Hepatocyte (in vitro differentiated cells): ENCODE results near the gene TMPO. TPM values are rescaled to one million over a fixed set of nuclear protein-coding genes. Genes with fewer than 3 reads are reported as not detected.
A peak's percentile ranks its signal among the peaks of the same experiment; 100 is the strongest.
"Not testable (repeated sequence)": the region's sequence is repeated elsewhere in the genome, so short reads cannot be mapped to it uniquely, and the experiment has no call there.

ENCODE experiments used
- DNase-seq: peaks from one replicate; pipeline ENCODE4 v3.0.0-alpha.2; 2016; ENCODE audit warnings: low spot score
- H2AFZ ChIP-seq: fragments of 200-600 bp; sonication (generic); 2 replicates; pipeline ENCODE4 v1.6.0; 2016; ENCODE audit warnings: antibody characterized with exemption, mild to moderate bottlenecking
- H3K27ac ChIP-seq: fragments of 200-600 bp; sonication (generic); 2 replicates; pipeline ENCODE4 v1.5.1; 2016; ENCODE audit warnings: mild to moderate bottlenecking
- H3K27me3 ChIP-seq: fragments of 200-600 bp; sonication (generic); 2 replicates; pipeline ENCODE4 v1.6.1; 2016
- H3K36me3 ChIP-seq: fragments of 200-600 bp; sonication (generic); replicated peaks from 2 replicates; pipeline ENCODE4 v1.5.1; 2016; ENCODE audit warnings: low read depth; ENCODE audit not compliant: insufficient read depth
- H3K4me1 ChIP-seq: fragments of 200-600 bp; sonication (generic); 2 replicates; pipeline ENCODE4 v1.5.1; 2016; ENCODE audit warnings: mild to moderate bottlenecking, moderate library complexity; ENCODE audit not compliant: insufficient read depth
- H3K4me2 ChIP-seq: fragments of 200-600 bp; sonication (generic); 2 replicates; pipeline ENCODE4 v1.6.0; 2016
- H3K4me3 ChIP-seq: fragments of 200-600 bp; sonication (generic); 2 replicates; pipeline ENCODE4 v1.5.1; 2016; ENCODE audit warnings: mild to moderate bottlenecking
- H3K79me2 ChIP-seq: fragments of 200-600 bp; sonication (generic); 2 replicates; pipeline ENCODE4 v1.6.0; 2017; ENCODE audit warnings: mild to moderate bottlenecking
- H3K9me2 ChIP-seq: fragments of 200-600 bp; sonication (generic); replicated peaks from 2 replicates; pipeline ENCODE4 v1.6.0; 2017; ENCODE audit warnings: mild to moderate bottlenecking; ENCODE audit not compliant: insufficient read depth
- H3K9me3 ChIP-seq: fragments of 200-600 bp; sonication (generic); 2 replicates; pipeline ENCODE4 v1.5.1; 2016; ENCODE audit warnings: low read depth, mild to moderate bottlenecking
- H4K20me1 ChIP-seq: fragments of 200-600 bp; sonication (generic); 2 replicates; pipeline ENCODE4 v1.6.0; 2016; ENCODE audit warnings: mild to moderate bottlenecking; ENCODE audit not compliant: insufficient read depth, poor library complexity, severe bottlenecking
- EZH2 ChIP-seq: fragments of 200-600 bp; sonication (generic); IDR thresholded peaks from 2 replicates; pipeline ENCODE4 v1.6.1; 2016; ENCODE audit warnings: antibody characterized with exemption, mild to moderate bottlenecking, borderline replicate concordance
- EZH2phosphoT487 ChIP-seq: fragments of 200-600 bp; sonication (generic); IDR thresholded peaks from one replicate; pipeline ENCODE4 v1.6.1; 2018; ENCODE audit warnings: antibody characterized with exemption, mild to moderate bottlenecking, low read depth, moderate library complexity; ENCODE audit not compliant: unreplicated experiment, severe bottlenecking
- WGBS: methylation state at CpG from one replicate; pipeline ENCODE4 v1.1.6; 2016; ENCODE audit warnings: low lambda C conversion rate; ENCODE audit errors: missing lambda C conversion rate; 5-methylcytosine and 5-hydroxymethylcytosine counted together
- polyA plus RNA-seq: library from polyadenylated mRNA; unstranded; fragments of >200 nt; fragmentation: Nextera tagmentation; extraction: Ambion mirVana; gene quantifications from 2 replicates; pipeline ENCODE4 v1.2.1, GENCODE V29; 2016
- total RNA-seq: library from RNA; depleted of rRNA; stranded (reverse); fragments of >200 nt; gene quantifications from 2 replicates; pipeline ENCODE4 v1.2.3, GENCODE V29; 2014
- TF ChIP-seq, protein P1 (sequence below): fragments of 200-600 bp; sonication (generic); IDR thresholded peaks from 2 replicates; pipeline ENCODE4 v1.5.1; 2016; ENCODE audit warnings: antibody characterized with exemption, mild to moderate bottlenecking; ENCODE audit not compliant: poor library complexity

TMPO gene
- total and polyA plus RNA-seq, 2 experiments from 2014 or later = 28.1 to 115 TPM

DNA sequence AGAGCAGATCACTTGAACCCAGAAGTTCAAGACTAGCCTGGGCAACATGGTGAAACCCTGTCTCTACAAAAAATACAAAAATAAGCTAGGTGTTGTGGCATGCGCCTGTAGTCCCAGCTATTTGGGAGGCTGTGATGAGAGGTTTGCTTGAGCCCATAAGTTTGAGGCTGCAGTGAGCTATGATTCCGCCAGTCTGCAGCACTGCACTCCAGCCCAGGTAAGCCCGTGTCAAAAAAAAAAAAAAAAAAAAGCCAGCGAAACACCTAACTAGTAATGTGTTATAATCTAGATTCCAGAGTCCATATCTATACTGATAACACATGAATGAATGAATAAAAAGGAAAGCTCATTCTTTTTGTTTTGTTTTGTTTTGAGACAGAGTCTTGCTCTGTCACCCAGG lies 59.6 kb downstream of the TMPO start:
- Histone ChIP-seq H4K20me1 (no peaks in the 10 kb centered on the region), H2AFZ (no peak overlapping the region), H3K4me3 (no peak overlapping the region), H3K4me1 (peaks cover 10% of the 10 kb centered on the region), H3K9me2 (no peaks in the 10 kb centered on the region), H3K27me3 (no peaks in the 10 kb centered on the region), H3K4me2 (peak overlapping the region; percentile 6), H3K9me3 (no peaks in the 10 kb centered on the region), H3K79me2 (no peaks in the 10 kb centered on the region), H3K27ac (peak overlapping the region; percentile 80), H3K36me3 (no peaks in the 10 kb centered on the region)
- WGBS = 82% methylated on average over 4 of the region's 4 CpGs
- DNase-seq = no peak
- TF ChIP-seq EZH2 (no peak), EZH2phosphoT487 (no peak)
- TF ChIP-seq, protein P1, sequence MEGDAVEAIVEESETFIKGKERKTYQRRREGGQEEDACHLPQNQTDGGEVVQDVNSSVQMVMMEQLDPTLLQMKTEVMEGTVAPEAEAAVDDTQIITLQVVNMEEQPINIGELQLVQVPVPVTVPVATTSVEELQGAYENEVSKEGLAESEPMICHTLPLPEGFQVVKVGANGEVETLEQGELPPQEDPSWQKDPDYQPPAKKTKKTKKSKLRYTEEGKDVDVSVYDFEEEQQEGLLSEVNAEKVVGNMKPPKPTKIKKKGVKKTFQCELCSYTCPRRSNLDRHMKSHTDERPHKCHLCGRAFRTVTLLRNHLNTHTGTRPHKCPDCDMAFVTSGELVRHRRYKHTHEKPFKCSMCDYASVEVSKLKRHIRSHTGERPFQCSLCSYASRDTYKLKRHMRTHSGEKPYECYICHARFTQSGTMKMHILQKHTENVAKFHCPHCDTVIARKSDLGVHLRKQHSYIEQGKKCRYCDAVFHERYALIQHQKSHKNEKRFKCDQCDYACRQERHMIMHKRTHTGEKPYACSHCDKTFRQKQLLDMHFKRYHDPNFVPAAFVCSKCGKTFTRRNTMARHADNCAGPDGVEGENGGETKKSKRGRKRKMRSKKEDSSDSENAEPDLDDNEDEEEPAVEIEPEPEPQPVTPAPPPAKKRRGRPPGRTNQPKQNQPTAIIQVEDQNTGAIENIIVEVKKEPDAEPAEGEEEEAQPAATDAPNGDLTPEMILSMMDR = no peak

- H3K36me3 ChIP-seq, H3K27ac ChIP-seq, H3K9me3 ChIP-seq, H4K20me1 ChIP-seq, H3K9me2 ChIP-seq, H3K4me3 ChIP-seq, H3K79me2 ChIP-seq, H2AFZ ChIP-seq, H3K27me3 ChIP-seq, DNase-seq, H3K4me2 ChIP-seq: not testable (repeated sequence)
- 98% methylated on average over 2 of the region's 2 CpGs for WGBS
- H3K4me1 ChIP-seq = peaks cover 10% of the 10 kb centered on the region
Measured at GRCh38 chr12:98576795-98577194, 61.4 kb downstream of the TMPO start.

DNA sequence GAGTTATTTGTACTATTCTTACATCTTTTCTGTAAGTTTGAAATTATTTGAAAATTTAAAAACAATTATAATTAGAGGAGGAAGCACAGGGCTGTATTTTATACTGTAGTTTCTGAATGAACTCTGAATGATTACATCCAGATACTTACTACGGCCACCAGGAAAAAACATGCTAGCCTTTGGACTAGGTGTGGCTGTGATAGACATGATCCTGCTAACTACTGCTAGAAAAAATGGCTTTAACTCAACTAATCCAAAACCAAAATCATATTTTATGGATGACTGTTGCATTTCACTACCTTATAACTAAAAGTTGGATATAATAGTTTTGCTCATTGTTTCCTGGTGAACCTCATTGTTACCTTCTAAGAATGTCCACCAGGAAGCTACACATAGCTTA lies 63.0 kb downstream of the TMPO start:
- Histone ChIP-seq H3K4me2 (peak overlapping the region; percentile 26), H2AFZ (no peak overlapping the region), H3K9me3 (no peaks in the 10 kb centered on the region), H4K20me1 (no peaks in the 10 kb centered on the region), H3K27me3 (no peaks in the 10 kb centered on the region), H3K4me3 (no peak overlapping the region), H3K4me1 (peaks cover 10% of the 10 kb centered on the region), H3K79me2 (no peaks in the 10 kb centered on the region), H3K36me3 (no peaks in the 10 kb centered on the region), H3K27ac (peak overlapping the region; percentile 82), H3K9me2 (no peaks in the 10 kb centered on the region)
- TF ChIP-seq EZH2 = no peak
- TF ChIP-seq, protein P1 = no peak
- DNase-seq = no peak
- WGBS = 81% methylated on average over 1 of the region's 1 CpG

DNA sequence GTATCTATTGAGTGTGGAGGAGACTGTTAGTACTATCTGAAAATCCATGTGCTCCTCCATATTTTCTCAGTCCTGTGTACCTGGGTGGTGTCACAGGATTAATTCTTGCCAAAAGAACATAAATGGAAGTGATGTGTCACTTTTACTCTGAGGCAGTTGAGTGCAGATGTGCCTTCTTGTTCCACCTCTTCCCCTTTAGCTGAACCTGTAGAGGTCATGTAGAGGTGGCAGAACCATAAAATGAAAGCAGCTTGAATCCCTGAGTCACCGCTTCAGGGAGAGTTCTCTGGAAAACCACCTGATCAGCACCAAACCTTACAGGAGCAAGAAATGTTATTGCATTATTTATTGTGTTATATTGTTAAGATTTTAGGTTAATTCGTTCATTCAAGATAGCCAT lies 63.4 kb downstream of the TMPO start:
- peak overlapping the region; percentile 26 for H3K4me2 ChIP-seq
- no peaks in the 10 kb centered on the region for H3K27me3 ChIP-seq
- DNase-seq = peak; percentile 66
- no peaks in the 10 kb centered on the region for H3K9me2 ChIP-seq
- H3K79me2 ChIP-seq = no peaks in the 10 kb centered on the region
- WGBS = 75% methylated on average over 2 of the region's 2 CpGs
- H3K4me1 ChIP-seq = peaks cover 7% of the 10 kb centered on the region
- TF ChIP-seq EZH2phosphoT487 (no peak), EZH2 (no peak)
- TF ChIP-seq, protein P1 = no peak
- no peaks in the 10 kb centered on the region for H4K20me1 ChIP-seq
- H3K9me3 ChIP-seq = no peaks in the 10 kb centered on the region
- H2AFZ ChIP-seq = no peak overlapping the region
- peak overlapping the region; percentile 82 for H3K27ac ChIP-seq
- no peak overlapping the region for H3K4me3 ChIP-seq
- H3K36me3 ChIP-seq = no peaks in the 10 kb centered on the region
